GM12865 (cell line): Measurements from ENCODE around the gene TNNT1.

Experiments used
- DNase-seq: peaks from one replicate; pipeline ENCODE4 v3.0.0; 2010; ENCODE audit warnings: low read depth
- H3K4me3 ChIP-seq: 2 replicates; pipeline ENCODE4 v1.5.1; 2011; ENCODE audit warnings: mild to moderate bottlenecking, low read depth, low read length, control low read depth
- TF ChIP-seq, protein P1 (sequence below): IDR thresholded peaks from 2 replicates; pipeline ENCODE4 v1.5.1; 2011; ENCODE audit warnings: low read length, control low read depth, low read depth, inconsistent platforms; ENCODE audit not compliant: insufficient read depth; ENCODE audit errors: missing control alignments

The TNNT1 gene

DNA sequence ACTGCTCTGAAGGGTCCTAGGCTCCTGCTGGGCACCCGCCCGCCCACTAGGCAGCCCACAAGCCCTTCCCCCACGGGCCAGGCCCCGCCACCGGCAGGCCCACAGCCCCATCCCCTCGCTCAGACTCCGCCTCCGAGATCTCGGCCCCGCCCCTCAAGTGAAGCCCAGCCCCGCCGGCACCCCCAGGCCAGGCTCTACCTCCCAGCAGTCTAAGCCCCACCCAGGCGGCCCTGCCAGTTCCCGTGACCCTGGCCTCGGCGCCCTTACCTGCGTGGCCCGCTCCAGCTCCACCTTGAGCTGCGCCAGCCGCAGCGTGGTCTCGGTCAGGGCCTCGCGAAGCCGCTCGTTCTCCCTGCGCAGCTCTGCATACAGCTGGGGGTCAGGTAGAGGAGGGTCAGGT, 57.1 kb downstream of the TNNT1 start:
- TF ChIP-seq, protein P1, sequence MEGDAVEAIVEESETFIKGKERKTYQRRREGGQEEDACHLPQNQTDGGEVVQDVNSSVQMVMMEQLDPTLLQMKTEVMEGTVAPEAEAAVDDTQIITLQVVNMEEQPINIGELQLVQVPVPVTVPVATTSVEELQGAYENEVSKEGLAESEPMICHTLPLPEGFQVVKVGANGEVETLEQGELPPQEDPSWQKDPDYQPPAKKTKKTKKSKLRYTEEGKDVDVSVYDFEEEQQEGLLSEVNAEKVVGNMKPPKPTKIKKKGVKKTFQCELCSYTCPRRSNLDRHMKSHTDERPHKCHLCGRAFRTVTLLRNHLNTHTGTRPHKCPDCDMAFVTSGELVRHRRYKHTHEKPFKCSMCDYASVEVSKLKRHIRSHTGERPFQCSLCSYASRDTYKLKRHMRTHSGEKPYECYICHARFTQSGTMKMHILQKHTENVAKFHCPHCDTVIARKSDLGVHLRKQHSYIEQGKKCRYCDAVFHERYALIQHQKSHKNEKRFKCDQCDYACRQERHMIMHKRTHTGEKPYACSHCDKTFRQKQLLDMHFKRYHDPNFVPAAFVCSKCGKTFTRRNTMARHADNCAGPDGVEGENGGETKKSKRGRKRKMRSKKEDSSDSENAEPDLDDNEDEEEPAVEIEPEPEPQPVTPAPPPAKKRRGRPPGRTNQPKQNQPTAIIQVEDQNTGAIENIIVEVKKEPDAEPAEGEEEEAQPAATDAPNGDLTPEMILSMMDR, result no peak
- H3K4me3 ChIP-seq, result no peak overlapping the region
- no peak for DNase-seq

DNA sequence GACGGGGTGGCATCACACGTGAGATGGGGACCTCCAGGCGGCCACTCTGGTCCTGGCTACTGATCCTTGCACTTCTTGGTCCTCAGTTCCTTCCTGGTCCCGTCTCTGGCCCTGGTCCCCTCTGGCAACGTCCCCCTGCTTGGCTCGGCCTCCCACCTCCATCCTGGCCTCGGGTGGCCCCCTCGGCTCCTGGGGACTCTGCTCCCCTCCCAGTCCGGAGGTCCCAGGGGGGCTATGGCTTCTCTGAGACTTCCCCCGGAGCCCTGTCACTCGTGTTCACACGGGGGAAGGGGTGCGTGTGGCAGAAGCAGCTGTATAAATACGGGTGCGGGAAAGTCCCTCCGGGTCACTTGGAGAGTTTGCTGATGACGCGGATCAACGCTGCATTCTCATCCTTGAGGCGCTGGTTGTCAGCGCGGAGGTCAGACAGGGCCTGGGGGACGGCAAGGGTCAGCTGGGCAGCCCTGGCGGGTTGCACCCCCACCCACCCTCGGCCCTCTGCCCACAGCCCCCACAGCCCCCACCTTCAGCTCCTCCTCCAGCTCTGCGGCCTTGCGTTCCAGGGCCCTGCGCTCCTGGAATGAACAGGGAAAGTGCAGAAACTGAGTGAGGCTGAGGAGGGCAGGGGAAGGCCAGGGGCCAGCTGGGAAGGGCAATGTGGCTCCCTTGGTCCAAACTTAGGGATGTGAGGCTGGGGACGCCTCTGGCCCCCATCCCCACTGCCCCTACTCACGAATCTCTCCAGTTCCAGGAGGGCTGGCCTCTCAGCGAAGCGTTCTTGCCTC, 57.7 kb downstream of the TNNT1 start:
- DNase-seq, result no peak
- H3K4me3 ChIP-seq, result no peak overlapping the region
- TF ChIP-seq, protein P1, result no peak

DNA sequence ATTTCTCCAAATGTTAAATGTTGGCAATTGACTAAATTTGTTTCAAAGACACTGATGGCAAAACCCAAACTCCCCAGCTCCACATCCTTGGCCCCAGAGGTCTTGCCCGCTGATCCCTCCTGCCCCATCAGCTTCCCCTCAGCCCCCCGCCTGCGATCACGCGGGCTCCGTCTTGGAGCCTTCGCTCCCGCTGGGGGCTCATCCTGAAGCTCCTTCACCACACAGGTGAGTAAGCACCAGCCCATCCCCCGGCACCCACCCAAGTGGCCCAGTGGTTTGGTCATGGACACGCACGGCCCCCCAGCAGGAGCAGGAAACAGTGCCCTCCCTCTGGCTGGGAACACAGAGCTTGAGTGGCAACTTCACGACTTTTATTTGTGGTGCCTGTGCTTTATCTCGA, 58.4 kb downstream of the TNNT1 start:
- TF ChIP-seq, protein P1, result no peak
- DNase-seq, result no peak
- no peak overlapping the region for H3K4me3 ChIP-seq

DNA sequence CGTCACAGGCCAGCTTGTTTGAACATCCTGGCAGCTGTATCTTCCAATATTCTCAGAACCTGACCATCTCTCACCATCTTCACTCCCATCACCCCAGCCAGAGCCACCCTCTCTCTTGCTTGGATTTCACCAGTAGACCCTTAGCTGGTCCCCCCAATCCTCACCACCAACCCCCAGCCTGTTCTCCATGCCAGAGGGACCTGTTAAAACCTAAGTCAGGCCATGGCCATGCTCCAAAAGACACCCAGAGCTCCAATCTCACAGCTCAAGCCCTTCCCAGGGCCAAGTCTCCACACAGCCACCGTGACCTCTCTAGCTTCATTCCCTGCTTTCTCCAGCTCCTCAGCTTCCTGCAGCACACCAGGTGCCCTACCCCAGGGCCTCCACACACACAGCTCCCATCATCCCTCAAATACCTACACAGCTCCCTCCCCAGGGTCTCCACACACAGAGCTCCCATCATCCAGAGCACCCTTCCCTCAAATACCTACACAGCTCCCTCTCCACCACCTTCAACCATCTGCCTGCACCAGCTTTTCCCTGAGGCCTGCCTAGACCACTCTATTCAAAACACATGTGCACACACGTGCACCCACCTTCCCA, 59.6 kb downstream of the TNNT1 start:
- H3K4me3 ChIP-seq, result no peak overlapping the region
- TF ChIP-seq, protein P1, result no peak
- DNase-seq, result no peak

DNA sequence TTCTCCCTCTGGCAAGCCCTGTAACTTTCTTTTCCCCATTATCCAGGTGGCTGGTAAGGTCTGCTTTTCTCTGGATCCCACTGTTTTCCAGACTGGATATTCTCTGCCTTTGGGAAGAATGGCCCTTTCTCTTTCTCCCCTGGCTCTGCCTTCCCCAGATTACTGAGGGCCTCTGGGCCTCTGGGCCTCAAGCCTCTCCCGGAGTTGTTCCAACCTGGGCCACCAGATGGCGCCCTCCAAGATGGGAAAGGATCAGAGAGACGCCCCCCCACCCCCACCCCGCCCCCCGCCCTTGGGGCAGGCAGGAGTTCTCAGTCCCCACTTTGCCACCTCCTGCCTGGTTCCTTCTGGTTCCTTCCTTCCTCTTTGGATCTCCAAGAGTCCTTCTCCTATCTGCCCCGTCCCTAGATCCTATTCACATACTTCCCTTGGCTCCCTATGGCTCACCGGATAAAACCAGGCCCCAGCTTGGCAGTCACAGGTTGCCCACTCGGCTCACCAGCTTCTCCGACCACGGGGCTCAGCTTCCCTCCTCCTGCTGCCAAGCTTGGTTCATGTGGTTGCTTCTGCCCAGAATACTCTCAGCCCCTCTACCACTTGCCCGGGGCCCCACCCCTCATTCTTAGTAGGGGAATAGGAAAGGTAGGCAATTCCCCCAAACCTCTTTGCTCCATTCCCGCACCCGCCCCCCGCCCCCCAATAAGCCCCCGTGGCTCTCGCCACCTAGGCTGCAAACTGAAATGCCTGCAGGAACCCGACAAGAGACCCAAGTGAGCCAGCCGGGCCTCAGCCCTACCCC, 60.3 kb downstream of the TNNT1 start:
- DNase-seq, result peak; percentile 65
- H3K4me3 ChIP-seq, result no peak overlapping the region
- TF ChIP-seq, protein P1, result peak; percentile 68

DNA sequence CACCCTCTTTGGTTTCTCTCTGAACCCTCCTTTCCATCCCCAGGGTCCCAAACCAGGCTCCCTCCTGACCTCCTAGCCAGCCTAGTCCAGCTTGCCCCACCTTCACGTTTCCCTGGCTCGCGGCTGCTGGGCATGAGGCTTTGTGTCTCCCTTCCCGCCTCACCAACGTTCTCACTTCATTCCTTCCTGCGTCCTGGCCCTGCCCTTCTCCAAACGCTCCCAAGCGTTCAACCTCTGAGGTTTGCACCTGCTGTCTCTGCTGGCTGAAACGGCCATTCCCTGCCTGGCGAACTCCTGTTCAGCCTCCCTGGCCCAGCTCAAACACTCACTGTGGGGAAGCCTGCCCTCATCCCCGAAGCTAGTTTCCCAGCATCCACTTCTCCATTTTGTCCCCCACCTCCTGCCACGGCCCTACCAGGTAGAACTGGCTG, 61.0 kb downstream of the TNNT1 start:
- TF ChIP-seq, protein P1, result no peak
- DNase-seq, result no peak
- no peak overlapping the region for H3K4me3 ChIP-seq
